Ectodermal cell (in vitro differentiated cells): Measurements from ENCODE around the gene CRYM.
"Not testable (repeated sequence)": the region's sequence is repeated elsewhere in the genome, so short reads cannot be mapped to it uniquely, and the experiment has no call there.

Source experiments
- H3K27ac ChIP-seq: 2 replicates; pipeline ENCODE4 v1.7.0; 2013; ENCODE audit warnings: mild to moderate bottlenecking, low read depth, low read length; ENCODE audit not compliant: insufficient read depth, poor library complexity, severe bottlenecking
- H3K27me3 ChIP-seq: 2 replicates; pipeline ENCODE4 v1.7.0; 2013; ENCODE audit warnings: mild to moderate bottlenecking, low read length; ENCODE audit not compliant: insufficient read depth, control insufficient read depth, poor library complexity, severe bottlenecking
- H3K36me3 ChIP-seq: one replicate; pipeline ENCODE4 v1.7.0; 2013; ENCODE audit warnings: low read length; ENCODE audit not compliant: control insufficient read depth, insufficient read depth
- H3K4me1 ChIP-seq: one replicate; pipeline ENCODE4 v1.7.0; 2013; ENCODE audit warnings: low read length; ENCODE audit not compliant: control insufficient read depth, insufficient read depth
- H3K4me3 ChIP-seq: 2 replicates; pipeline ENCODE4 v1.7.0; 2013; ENCODE audit warnings: low read depth, low read length, control low read depth; ENCODE audit not compliant: insufficient read depth
- H3K9me3 ChIP-seq: 2 replicates; pipeline ENCODE4 v1.7.0; 2013; ENCODE audit warnings: mild to moderate bottlenecking, low read length, moderate library complexity; ENCODE audit not compliant: control insufficient read depth
- WGBS, 2 experiments: methylation state at CpG; one replicate each; pipeline ENCODE4 v1.1.7; 2013; ENCODE audit warnings: missing lambda C conversion rate in 2 of 2; 5-methylcytosine and 5-hydroxymethylcytosine counted together

The CRYM gene

DNA sequence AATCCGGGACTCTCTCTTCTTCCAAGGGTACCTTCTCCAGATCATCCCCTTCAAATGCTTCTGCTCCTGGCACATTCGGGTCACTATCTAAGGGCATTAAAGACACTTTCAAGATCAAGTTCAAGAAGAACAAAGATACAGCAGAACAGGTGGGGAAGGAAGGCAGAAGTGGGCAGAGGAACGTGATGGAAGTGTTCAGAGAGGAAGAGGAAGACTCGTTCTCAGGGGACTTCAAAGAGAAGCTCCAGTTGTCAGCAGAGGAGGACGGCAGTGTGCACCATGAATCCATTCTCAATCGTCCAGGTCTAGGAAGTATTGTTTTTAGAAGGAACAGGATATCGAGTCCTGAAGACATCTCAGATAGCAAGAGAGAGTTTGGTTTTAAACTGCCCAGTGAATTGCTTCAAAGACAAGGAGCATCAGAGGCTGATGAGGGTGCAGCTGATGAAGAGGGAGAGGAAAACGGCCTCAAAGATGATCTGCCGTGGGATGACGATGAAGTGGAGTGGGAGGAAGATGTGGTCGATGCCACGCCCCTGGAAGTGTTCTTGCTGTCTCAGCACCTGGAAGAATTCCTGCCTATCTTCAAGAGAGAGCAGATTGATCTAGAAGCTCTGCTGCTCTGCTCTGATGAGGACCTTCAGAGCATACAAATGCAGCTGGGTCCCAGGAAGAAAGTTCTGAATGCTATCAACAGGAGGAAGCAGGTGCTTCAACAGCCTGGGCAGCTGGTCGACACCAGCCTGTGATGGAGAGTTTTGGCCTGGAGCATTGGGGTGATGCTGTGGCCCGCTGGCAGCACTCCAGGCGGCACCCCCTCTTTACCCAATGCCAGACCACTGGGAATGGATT is 27.8 kb downstream of the CRYM start:
- Histone ChIP-seq H3K9me3 (no peaks in the 10 kb centered on the region), H3K27me3 (no peaks in the 10 kb centered on the region), H3K27ac (no peak overlapping the region), H3K36me3 (no peaks in the 10 kb centered on the region), H3K4me3 (no peak overlapping the region), H3K4me1 (no peaks in the 10 kb centered on the region)
- WGBS, 2 experiments = 93 to 95% methylated on average over 15 of the region's 15 CpGs

DNA sequence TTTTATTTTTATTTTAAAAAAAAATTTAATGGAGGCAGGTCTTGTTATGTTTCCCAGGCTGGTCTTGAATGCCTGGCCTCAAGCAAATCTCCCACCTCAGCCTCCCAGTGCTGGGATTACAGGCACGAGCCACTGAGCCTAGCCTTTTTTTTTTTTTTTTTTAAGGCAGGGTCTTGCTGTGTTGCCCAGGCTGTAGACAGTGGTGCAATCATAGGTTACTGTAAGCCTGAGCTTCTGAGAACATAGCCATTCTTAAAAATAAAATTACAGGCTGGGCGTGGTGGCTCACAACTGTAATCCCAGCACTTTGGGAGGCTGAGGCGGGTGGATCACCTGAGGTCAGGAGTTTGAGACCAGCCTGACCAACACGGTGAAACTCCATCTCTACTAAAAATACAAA is 29.9 kb downstream of the CRYM start:
- 82 to 90% methylated on average over 4 of the region's 4 CpGs for WGBS, 2 experiments
- not testable (repeated sequence) for H3K4me3 ChIP-seq, H3K9me3 ChIP-seq, H3K4me1 ChIP-seq, H3K27ac ChIP-seq, H3K27me3 ChIP-seq, H3K36me3 ChIP-seq

GRCh38 chr16:21244518-21245215 is 33.4 kb downstream of the CRYM start:
- Histone ChIP-seq H3K36me3 (no peaks in the 10 kb centered on the region), H3K9me3 (no peaks in the 10 kb centered on the region), H3K4me3 (no peak overlapping the region), H3K27ac (no peak overlapping the region), H3K4me1 (no peaks in the 10 kb centered on the region), H3K27me3 (no peaks in the 10 kb centered on the region)
- 90 to 92% methylated on average over 7 of the region's 7 CpGs for WGBS, 2 experiments

GRCh38 chr16:21242756-21243155 is 35.3 kb downstream of the CRYM start:
- no peaks in the 10 kb centered on the region for H3K9me3 ChIP-seq
- no peak overlapping the region for H3K27ac ChIP-seq
- H3K4me3 ChIP-seq = no peak overlapping the region
- H3K27me3 ChIP-seq = no peaks in the 10 kb centered on the region
- H3K4me1 ChIP-seq = no peaks in the 10 kb centered on the region
- 17 to 47% methylated on average over 1 of the region's 2 CpGs for whole genome bisulfite sequencing, 2 experiments
- H3K36me3 ChIP-seq = no peaks in the 10 kb centered on the region

GRCh38 chr16:21239646-21240045 is 38.4 kb downstream of the CRYM start:
- Histone ChIP-seq H3K4me1 (no peaks in the 10 kb centered on the region), H3K9me3 (no peaks in the 10 kb centered on the region), H3K4me3 (no peak overlapping the region), H3K36me3 (no peaks in the 10 kb centered on the region), H3K27ac (no peak overlapping the region), H3K27me3 (no peaks in the 10 kb centered on the region)
- WGBS, 2 experiments = 92 to 96% methylated on average over 1 to 4 of the region's 4 CpGs

DNA sequence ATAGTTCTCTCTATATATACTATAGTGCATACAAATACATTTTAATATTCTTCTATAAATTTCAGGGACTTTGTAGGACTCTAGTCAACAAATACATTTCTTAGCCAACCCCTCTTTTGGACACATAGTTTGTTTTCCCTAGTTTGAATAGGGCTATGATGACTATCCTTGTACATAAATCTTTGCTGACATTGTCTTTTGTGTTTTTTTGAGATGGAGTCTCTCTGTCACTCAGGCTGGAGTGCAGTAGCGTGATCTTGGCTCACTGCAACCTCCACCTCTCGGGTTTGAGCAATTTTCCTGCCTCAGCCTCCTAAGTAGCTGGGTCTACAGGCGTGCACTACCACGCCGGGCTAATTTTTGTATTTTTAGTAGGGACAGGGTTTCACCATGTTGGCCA is 41.3 kb downstream of the CRYM start:
- 74 to 84% methylated on average over 5 of the region's 5 CpGs for WGBS, 2 experiments
- no peaks in the 10 kb centered on the region for H3K4me1 ChIP-seq

DNA sequence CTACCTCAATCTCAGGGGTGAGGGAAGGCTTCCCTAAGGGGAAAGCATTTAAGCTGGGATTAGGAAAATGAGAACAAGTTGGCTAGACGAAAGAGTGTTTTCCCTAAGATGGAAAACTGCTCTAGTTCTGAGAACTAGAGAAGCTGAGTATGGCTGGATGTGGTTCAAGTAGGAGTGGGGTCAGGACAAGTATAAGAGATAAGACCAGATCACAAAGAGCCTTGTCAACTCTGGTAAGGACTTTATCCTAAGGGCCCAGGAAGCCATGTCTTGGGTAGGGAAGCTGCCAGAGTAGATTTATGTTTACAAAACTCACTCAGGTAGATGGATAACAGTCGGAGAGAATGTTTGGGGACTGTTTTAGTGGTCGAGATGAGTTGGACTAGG is 42.9 kb downstream of the CRYM start:
- H3K4me3 ChIP-seq = no peak overlapping the region
- no peaks in the 10 kb centered on the region for H3K4me1 ChIP-seq

More for the DNA sequence above, 41.3 kb downstream of the CRYM start:
- Histone ChIP-seq H3K4me3 (no peak overlapping the region), H3K36me3 (no peaks in the 10 kb centered on the region), H3K9me3 (no peaks in the 10 kb centered on the region), H3K27ac (no peak overlapping the region), H3K27me3 (no peaks in the 10 kb centered on the region)

GRCh38 chr16:21233521-21234150 is 44.5 kb downstream of the CRYM start, which contains the start of gene ANKS4B:
Gene ANKS4B, plus strand, starts transcription at chr16:21233699. Its CDS starts 39 bp downstream, at chr16:21233738.
- H3K27me3 ChIP-seq = no peaks in the 10 kb centered on the region
- no peaks in the 10 kb centered on the region for H3K9me3 ChIP-seq
- no peaks in the 10 kb centered on the region for H3K36me3 ChIP-seq
- no peak within 1 kb of the TSS for H3K4me3 ChIP-seq
- no peak within 1 kb of the TSS for H3K27ac ChIP-seq
- 93 to 95% methylated on average over 9 to 11 of the region's 11 CpGs for WGBS, 2 experiments
- H3K4me1 ChIP-seq = no peaks in the 10 kb centered on the region

More for the DNA sequence above, 42.9 kb downstream of the CRYM start:
- H3K36me3 ChIP-seq = no peaks in the 10 kb centered on the region
- no peak overlapping the region for H3K27ac ChIP-seq
- WGBS, 2 experiments = 92 to 93% methylated on average over 3 of the region's 3 CpGs
- no peaks in the 10 kb centered on the region for H3K9me3 ChIP-seq
- H3K27me3 ChIP-seq = no peaks in the 10 kb centered on the region

DNA sequence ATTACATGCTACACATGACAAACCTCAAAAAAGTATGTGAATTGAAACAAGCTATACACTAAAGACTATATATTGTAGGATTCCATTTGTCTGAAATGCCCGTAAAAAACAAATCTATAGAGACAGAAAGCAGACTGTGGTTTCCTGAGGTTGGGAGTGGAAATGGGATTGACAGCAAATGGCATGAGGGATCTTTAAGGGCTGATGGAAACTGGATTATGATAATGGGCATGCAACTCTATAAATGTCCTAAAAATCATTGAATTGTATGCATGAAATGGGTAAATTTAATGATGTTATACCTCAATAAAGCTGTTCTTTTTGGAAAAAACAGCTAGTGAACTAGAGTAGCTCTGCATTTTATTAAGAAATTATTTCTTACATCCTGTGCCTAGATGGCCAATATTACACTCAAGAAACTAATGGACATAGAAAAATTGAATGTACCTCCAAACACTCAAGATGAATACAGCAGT is 45.0 kb downstream of the CRYM start:
- Histone ChIP-seq H3K9me3 (no peaks in the 10 kb centered on the region), H3K4me1 (no peaks in the 10 kb centered on the region), H3K36me3 (no peaks in the 10 kb centered on the region), H3K27ac (no peak overlapping the region), H3K4me3 (no peak overlapping the region), H3K27me3 (no peaks in the 10 kb centered on the region)
- WGBS, 2 experiments = 100% methylated on average over 1 of the region's 1 CpG

DNA sequence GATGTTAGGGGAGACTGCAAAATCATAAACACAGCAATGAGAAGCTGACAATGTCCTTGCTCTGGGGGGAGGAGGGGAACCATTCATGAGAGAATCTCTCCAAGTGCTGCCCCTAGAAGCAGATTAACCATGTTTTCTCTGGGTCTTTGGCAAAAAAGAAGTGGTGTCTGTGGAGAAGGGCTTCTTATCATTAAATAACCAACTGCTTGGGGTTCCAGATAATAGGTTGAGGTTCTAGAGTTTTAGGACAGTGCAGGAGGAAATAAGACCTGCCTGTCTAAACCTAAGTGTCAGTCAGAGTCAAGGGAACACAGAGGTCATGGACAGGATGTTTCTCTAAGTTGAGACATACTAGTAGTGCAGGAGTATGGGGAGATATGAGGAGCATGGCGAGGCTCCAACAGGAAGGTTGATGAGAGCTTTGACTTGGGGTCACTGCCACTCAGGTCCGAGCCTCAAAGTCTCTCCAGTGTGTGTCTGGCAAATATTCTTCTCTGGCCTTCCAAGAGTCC is 49.7 kb downstream of the CRYM start:
- H3K36me3 ChIP-seq = no peaks in the 10 kb centered on the region
- no peaks in the 10 kb centered on the region for H3K9me3 ChIP-seq
- H3K4me1 ChIP-seq = no peaks in the 10 kb centered on the region
- no peak overlapping the region for H3K27ac ChIP-seq
- WGBS, 2 experiments = 93 to 95% methylated on average over 2 of the region's 2 CpGs
- no peak overlapping the region for H3K4me3 ChIP-seq
- no peaks in the 10 kb centered on the region for H3K27me3 ChIP-seq
